Ammon's horn (tissue), 1 donor: ENCODE data around the gene PLSCR5.
A peak's percentile ranks its signal among the peaks of the same experiment; 100 is the strongest.

ENCODE experiments used
- DNase-seq: peaks from one replicate; pipeline ENCODE4 v3.0.0-alpha.2; 2016; ENCODE audit warnings: low spot score

PLSCR5 gene

GRCh38 chr3:146605106-146605505, at the start of gene PLSCR5:
TSS of gene PLSCR5 (minus strand) at chr3:146605346. CDS start at chr3:146605212, 134 bp downstream.
- DNase-seq, result no peak

- no peak for DNase-seq
These were observed 48.8 kb upstream of the PLSCR5 start for GRCh38 chr3:146653978-146654377.

- DNase-seq, result no peak
These were observed 45.7 kb upstream of the PLSCR5 start for GRCh38 chr3:146650691-146651442.

- no peak for DNase-seq
These were observed 41.1 kb upstream of the PLSCR5 start for GRCh38 chr3:146646261-146646660.

- peak; percentile 61 for DNase-seq
These were observed 36.1 kb upstream of the PLSCR5 start for GRCh38 chr3:146640955-146641867.

- DNase-seq, result no peak
These were observed 35.2 kb upstream of the PLSCR5 start for GRCh38 chr3:146640361-146640760.

GRCh38 chr3:146638718-146639117, 33.6 kb upstream of the PLSCR5 start:
- DNase-seq, result no peak

GRCh38 chr3:146637871-146638270, 32.7 kb upstream of the PLSCR5 start:
- DNase-seq, result no peak

GRCh38 chr3:146636881-146637280, 31.7 kb upstream of the PLSCR5 start:
- DNase-seq, result no peak

- no peak for DNase-seq
These were observed 29.2 kb upstream of the PLSCR5 start for GRCh38 chr3:146634346-146634745.

GRCh38 chr3:146628671-146629070, 23.5 kb upstream of the PLSCR5 start:
- no peak for DNase-seq

- DNase-seq, result no peak
These were observed 21.4 kb upstream of the PLSCR5 start for GRCh38 chr3:146626403-146627122.

GRCh38 chr3:146625186-146625775, 20.1 kb upstream of the PLSCR5 start:
- peak; percentile 7 for DNase-seq

- no peak for DNase-seq
These were observed 16.6 kb upstream of the PLSCR5 start for GRCh38 chr3:146621723-146622122.

GRCh38 chr3:146612015-146612414, 6.9 kb upstream of the PLSCR5 start:
- DNase-seq, result no peak

GRCh38 chr3:146611096-146611495, 6.0 kb upstream of the PLSCR5 start:
- DNase-seq, result no peak

GRCh38 chr3:146598535-146598934, 6.6 kb downstream of the PLSCR5 start:
- DNase-seq, result no peak

GRCh38 chr3:146594843-146595482, 10.2 kb downstream of the PLSCR5 start:
- no peak for DNase-seq

- no peak for DNase-seq
These were observed 11.4 kb downstream of the PLSCR5 start for GRCh38 chr3:146593776-146594175.

- DNase-seq, result no peak
These were observed 14.6 kb downstream of the PLSCR5 start for GRCh38 chr3:146590521-146590920.

- peak; percentile 76 for DNase-seq
These were observed 15.1 kb downstream of the PLSCR5 start for GRCh38 chr3:146589899-146590508.
